ENCODE results near the gene GLRX3. TPM values are rescaled to one million over a fixed set of nuclear protein-coding genes. Genes with fewer than 3 reads are reported as not detected.

The GLRX3 gene
- total and polyA plus RNA-seq, 7 donors = 53.9 to 249 (median 76.9) TPM

GRCh38 chr10:130213286-130214080 is 77.3 kb downstream of the GLRX3 start:
- DNase-seq (no peak), ATAC-seq (no peak)
- Histone ChIP-seq H3K27ac (no peak overlapping the region), H3K27me3 (ENCODE audit: insufficient read depth in 3 of 3, low read length in 2 of 3) (no peaks in the 10 kb centered on the region), H3K36me3 (ENCODE audit: insufficient read depth in 1 of 2, low read depth in 1 of 2) (no peaks in the 10 kb centered on the region), H3K9me3 (no peaks in the 10 kb centered on the region), H3K4me1 (no peaks in the 10 kb centered on the region), H3K4me3 (no peak overlapping the region)
- WGBS, 3 donors = 86 to 89% (median 87%) methylated on average over 50 to 51 of the region's 51 CpGs
- no peak for TF ChIP-seq CTCF (IDR thresholded peaks at IDR 0.05)
- intact Hi-C loops (cut with DNase I) = no loop called here

- 94 to 95% (median 95%) methylated on average over 7 of the region's 7 CpGs for WGBS, 3 donors
- ATAC-seq (no peak), DNase-seq (no peak)
- no peak overlapping the region for H3K27ac ChIP-seq
- no peak overlapping the region for H3K4me3 ChIP-seq
- no peak for TF ChIP-seq CTCF (IDR thresholded peaks at IDR 0.05)
- H3K27me3 ChIP-seq (ENCODE audit: insufficient read depth in 3 of 3, low read length in 2 of 3) = no peaks in the 10 kb centered on the region
- H3K9me3 ChIP-seq = no peaks in the 10 kb centered on the region
- no peaks in the 10 kb centered on the region for H3K4me1 ChIP-seq
- intact Hi-C loops (cut with DNase I) = no loop called here
- H3K36me3 ChIP-seq (ENCODE audit: insufficient read depth in 1 of 2, low read depth in 1 of 2) = no peaks in the 10 kb centered on the region
These were observed 78.2 kb downstream of the GLRX3 start for GRCh38 chr10:130214431-130214830.

- no peaks in the 10 kb centered on the region for H3K36me3 ChIP-seq (ENCODE audit: insufficient read depth in 1 of 2, low read depth in 1 of 2)
- no peak overlapping the region for H3K27ac ChIP-seq
- no peak overlapping the region for H3K4me3 ChIP-seq
- DNase-seq (no peak), ATAC-seq (no peak)
- no peaks in the 10 kb centered on the region for H3K4me1 ChIP-seq
- no peak for TF ChIP-seq CTCF (IDR thresholded peaks at IDR 0.05)
- intact Hi-C loops (cut with DNase I) = no loop called here
- H3K9me3 ChIP-seq = no peaks in the 10 kb centered on the region
- 75 to 83% (median 82%) methylated on average over 13 of the region's 13 CpGs for WGBS, 3 donors
- H3K27me3 ChIP-seq (ENCODE audit: insufficient read depth in 3 of 3, low read length in 2 of 3) = no peaks in the 10 kb centered on the region
These were observed 79.2 kb downstream of the GLRX3 start for GRCh38 chr10:130215151-130215930.

GRCh38 chr10:130215931-130216231 is 79.7 kb downstream of the GLRX3 start:
- H3K36me3 ChIP-seq (ENCODE audit: insufficient read depth in 1 of 2, low read depth in 1 of 2) = no peaks in the 10 kb centered on the region
- H3K27me3 ChIP-seq (ENCODE audit: insufficient read depth in 3 of 3, low read length in 2 of 3) = no peaks in the 10 kb centered on the region
- H3K4me1 ChIP-seq = no peaks in the 10 kb centered on the region
- no peak for ATAC-seq
- WGBS, 3 donors = 60 to 72% (median 62%) methylated on average over 8 of the region's 8 CpGs
- H3K27ac ChIP-seq = no peak overlapping the region
- no peak overlapping the region for H3K4me3 ChIP-seq
- no peak for TF ChIP-seq CTCF (IDR thresholded peaks at IDR 0.05)
- no peak for DNase-seq
- H3K9me3 ChIP-seq = no peaks in the 10 kb centered on the region
- intact Hi-C loops (cut with DNase I) = no loop called here
